Cerebellar cortex (tissue), 1 donor: Measurements from ENCODE around the gene DPH2.

Experiments used
- DNase-seq: peaks from one replicate; pipeline ENCODE4 v3.0.0-alpha.2; 2015; ENCODE audit warnings: low spot score

DPH2 gene

DNA sequence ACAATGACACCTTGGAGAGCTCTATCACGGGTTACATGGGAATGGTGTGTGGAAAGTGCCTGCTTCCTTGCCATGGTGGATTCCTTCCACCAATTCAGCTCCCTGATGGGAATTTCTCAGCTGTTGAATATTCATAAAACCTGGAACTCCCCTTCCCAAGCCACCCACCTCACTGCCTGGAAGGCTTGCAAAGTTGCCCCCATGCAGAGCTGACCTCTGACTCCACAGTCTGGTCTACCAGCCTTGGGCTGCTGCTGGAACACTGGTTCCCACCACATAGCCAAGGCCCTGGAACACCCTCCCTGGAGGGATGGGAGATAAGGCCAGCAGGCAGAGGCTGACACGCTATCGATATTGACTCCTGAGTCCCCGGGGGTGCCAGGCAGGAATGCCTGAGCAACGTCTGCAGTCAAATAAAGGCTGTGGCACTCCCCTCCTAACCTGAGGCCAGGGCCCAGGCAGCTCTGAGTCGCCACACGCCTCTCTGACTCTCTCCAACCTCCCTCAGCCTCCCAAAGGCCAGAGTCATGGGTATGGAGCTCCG is 30.4 kb downstream of the DPH2 start:
- DNase-seq: no peak

- no peak for DNase-seq
These were observed 32.4 kb downstream of the DPH2 start for GRCh38 chr1:44002165-44002564.

DNA sequence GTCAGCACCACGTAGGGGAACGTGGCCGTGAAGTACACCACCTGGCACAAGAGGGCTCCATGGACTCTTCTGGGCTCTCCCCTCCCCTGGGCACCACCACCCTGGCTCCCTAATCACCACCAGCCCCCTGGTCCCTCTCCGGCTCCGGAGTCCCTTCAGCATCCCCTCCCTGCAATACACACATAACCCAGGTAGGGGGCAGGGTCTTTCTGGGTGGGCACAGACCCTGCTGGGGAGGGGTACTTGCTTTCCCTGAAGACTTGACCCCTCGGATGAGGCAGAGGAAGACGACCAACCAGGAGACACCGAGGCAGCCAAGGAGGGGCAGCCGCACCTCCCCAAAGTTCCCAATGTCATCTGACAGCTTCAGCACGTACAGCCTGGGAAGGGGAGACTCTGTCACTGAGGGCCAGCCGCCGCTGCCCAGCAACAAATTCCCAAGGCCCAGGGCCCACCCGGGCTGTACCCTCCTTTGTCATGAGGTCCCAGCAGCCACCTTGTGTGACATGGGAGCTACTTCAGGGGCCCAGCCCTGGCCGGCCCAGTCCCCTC is 32.9 kb downstream of the DPH2 start:
- DNase-seq: no peak

DNA sequence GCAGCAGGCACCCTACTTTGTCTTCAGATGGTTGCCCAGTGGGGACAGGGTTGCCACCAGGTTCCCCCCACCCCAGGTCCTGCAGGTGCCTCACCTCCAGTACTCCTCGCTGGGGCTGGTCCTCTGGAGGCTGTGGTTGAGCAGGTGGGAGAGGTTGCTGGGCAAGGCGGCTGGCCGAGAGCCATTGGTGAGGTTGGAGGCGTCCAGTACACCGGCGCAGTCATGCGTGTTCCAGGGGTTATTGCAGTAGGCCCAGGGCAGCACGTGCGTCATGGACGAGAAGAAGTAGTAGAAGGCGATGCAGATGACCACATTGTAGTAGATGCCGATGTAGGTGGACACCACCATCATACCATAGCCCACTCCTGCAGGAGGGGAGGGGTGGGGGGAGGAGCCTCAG is 38.4 kb downstream of the DPH2 start:
- no peak for DNase-seq

DNA sequence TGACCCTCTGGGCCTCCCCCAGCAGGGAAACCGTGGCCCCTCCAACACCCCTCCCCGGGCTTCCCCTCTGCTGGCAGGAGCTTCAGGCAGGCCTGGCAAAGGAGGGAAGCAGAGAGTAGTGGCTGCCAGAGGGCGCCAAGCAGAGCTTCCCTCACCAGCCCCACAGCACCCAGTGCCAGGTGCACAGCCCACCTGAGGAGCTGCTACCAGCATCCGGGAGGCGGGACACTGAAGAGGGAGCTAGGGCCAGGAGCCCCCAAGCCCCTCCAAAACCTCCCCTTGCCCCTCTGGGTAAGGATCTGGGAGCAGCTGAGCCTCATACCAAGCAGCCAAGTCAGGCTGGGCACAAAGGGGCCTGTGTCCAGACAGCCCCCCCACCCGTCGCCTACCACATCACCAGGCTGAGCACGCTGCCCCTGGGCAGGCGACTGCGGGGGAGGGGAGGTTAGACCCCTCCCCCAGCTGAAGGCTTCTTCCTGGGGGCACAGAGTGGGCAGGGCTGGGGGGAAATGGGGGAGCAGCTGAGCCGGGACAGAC is 41.2 kb downstream of the DPH2 start:
- DNase-seq: no peak

GRCh38 chr1:44012404-44012803 is 42.6 kb downstream of the DPH2 start:
- DNase-seq: no peak

DNA sequence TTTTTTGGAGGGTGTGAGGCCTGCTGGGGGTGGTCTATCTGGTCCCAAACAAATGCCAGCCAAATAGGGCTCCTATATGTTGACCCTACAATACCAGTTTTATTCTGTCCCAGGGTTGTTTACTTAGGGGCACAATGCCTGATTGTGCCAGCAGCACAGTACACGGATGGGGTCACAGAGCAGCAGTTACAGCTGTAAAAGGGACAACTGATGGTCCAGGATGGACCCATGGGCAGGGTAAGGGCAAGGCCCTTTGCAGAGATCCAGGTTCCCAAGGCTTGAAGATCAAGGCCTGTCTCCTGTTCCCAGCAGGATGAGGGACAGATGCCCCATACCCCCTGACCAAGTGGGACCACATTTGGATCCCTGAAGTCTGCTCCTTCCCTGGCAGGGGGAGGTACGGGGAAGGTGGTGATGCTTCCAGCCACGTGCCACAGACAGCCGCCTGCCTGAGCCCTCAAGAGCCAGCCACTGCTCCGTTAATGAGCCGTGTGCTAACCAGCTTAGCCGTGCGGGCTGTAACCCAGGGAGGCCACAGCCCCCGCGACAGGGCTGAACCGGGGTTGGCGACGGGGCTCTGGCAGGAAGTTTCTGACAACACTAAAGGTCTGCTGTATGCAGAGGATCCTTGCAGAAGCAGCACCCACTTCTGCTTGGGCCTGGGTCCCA is 43.3 kb downstream of the DPH2 start:
- DNase-seq: no peak

- DNase-seq: no peak
These were observed 44.1 kb downstream of the DPH2 start for GRCh38 chr1:44013949-44014348.

DNA sequence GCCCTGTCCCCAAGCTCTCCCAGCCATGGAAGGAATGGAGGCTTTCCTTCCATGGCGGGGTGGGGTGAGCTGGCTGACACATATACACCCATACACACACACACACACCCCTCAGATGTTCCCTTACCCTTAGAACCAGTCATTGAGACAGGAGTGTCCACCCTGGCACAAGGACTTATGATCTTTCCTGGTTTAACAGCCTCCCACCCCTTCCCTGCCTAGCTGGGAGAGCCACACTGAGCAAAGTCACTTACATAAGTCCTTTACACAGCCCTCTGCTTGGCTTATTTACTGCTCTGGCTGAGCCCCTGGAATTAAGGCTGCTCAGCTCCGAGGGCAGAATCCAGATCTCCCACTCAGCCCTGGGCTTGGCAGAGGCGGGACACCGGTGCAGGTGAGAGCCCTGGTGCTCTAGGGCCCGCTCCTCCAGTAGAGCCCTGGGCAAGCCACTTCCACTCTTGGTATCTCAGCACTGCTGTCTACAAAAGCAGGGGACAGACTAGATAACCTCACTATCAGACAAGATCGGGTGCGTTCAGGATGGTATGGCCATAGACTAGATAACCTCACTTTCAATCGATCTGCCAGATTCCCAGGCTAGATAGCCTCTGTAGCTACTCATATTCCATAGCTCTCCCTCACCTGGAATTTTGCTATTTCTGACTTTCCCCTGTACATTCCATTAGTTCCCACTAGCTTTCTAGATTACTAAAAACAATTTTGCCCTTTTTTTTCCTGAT is 44.7 kb downstream of the DPH2 start:
- no peak for DNase-seq

- DNase-seq: no peak
These were observed 45.4 kb downstream of the DPH2 start for GRCh38 chr1:44015206-44015605.

DNA sequence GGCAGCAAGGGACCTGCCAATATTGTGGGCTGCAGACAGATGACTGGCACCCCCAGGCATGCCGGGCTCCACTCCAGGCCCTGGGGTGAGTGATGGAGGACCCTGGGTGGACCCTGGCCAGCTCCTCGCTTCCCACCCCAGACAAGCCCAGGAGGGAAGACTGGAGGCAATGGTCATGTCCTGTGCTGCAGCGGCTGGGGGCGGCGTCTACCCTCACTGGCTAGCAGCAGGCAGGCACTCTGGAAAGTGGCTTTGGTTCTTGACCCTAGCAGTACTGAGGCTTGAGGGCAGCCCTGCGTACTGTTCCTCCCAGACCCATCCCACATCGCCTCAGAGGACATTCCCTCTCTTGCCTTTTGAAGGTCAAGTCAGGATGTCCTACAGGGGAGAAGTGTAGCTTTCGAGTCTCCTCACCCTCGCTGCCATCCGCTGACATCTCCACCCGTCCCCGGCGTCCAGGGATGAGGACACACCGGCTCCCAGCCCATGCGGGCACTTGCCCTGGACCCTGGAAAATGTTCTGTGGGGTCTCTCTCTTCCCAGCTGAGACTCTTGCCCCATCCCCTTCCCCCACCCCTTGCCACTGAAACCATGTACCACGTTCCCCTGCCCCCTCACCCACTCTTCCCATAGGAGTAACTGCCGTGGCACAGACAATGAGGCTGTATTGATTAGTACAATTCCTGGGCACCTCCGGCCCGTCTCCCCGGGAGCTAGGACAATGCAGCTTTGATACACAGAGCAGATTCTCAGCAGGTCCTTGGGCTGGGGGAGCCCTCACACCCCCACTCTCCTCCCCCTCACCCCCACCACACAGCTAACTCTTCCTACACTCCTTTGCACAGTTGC is 46.5 kb downstream of the DPH2 start:
- no peak for DNase-seq

- DNase-seq: no peak
These were observed 47.1 kb downstream of the DPH2 start for GRCh38 chr1:44016890-44017400.

- no peak for DNase-seq
These were observed 49.7 kb downstream of the DPH2 start for GRCh38 chr1:44019466-44019948.

DNA sequence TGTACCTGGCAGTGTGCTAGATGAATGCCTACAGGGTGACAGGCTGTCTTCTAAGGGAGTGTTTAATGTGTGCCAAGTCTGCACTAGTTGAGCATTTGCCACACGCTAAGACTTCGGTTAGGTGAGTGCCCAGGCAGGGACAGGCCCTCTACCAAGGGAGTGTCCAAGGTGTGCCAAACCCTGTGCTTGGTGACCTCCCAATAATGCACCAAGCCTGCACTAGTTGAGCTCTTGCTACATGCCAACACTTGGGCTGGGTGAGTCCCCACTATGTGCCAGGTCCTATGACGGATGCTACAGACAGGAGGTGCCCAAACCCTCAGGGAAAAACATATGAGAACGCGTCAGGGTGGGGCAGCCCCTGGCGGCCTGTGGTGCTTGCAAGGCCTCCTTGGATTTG is 50.7 kb downstream of the DPH2 start:
- no peak for DNase-seq

GRCh38 chr1:44021156-44021555 is 51.3 kb downstream of the DPH2 start:
- DNase-seq: no peak

DNA sequence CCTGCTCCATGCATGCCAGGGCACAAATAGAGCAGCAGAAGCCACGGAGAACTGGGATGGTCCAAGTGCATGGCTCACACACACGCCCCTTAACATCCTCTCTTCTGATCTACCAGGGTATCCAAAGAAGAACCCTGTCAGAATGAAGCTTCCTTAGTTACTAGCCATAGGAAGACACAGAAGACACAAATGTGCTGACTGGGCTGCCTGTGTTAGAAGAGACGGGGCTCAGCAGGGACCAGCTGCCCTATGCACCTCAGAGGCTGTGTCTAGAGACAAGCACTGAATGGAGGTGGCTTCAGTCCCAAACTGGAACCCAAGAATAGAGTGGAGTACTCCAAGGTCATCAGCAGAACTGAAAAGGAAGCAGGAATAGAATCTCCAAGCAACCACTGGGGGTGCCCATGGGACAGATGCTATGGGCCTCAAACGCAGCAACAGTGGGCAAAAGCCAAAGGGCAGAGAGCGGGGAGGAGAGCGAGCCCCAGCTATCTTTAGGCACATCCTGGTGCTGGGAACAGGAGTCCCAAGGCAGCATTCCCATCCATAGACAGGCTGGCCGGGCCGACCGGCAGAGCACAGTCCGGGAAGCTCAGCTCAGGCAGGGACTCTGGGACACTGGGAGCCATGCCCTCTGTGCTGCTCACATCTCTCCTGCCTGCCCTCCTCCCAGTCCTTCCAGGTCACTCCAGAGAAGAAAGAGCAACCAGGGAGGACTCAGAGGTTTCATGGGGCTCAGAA is 51.9 kb downstream of the DPH2 start:
- no peak for DNase-seq
